WTC11 (cell line): ENCODE data around the gene RARRES2. TPM values are rescaled to one million over a fixed set of nuclear protein-coding genes. Genes with fewer than 3 reads are reported as not detected.
"Not testable (repeated sequence)": the region's sequence is repeated elsewhere in the genome, so short reads cannot be mapped to it uniquely, and the experiment has no call there.

ENCODE experiments used
- ATAC-seq: fragments of 200-7000 bp; cut with Tn5 transposase; 2 replicates; pipeline ENCODE4 v1.10.0; 2021; ENCODE audit warnings: mild to moderate bottlenecking, moderate library complexity
- CTCF ChIA-PET: fragments of 300-600 bp; sonication (Branson Sonifier 250); formaldehyde crosslinking; loops from one replicate; lab custom pipeline; 2021; ENCODE audit warnings: antibody characterized with exemption; lab: Charles Lee
- POLR2A ChIA-PET: fragments of 350-600 bp; sonication (Branson Sonifier 250); formaldehyde crosslinking; loops from one replicate; lab custom pipeline; 2021; ENCODE audit warnings: antibody characterized with exemption; lab: Charles Lee
- DNase-seq: peaks from one replicate; pipeline ENCODE4 v3.0.0; 2021; ENCODE audit warnings: low spot score
- H3K27ac Mint-ChIP-seq: 2 replicates; pipeline ENCODE4 v1.8.0; 2021; ENCODE audit warnings: mixed read lengths
- H3K27me3 Mint-ChIP-seq: 2 replicates; pipeline ENCODE4 v1.8.0; 2021; ENCODE audit warnings: low read depth, mild to moderate bottlenecking, moderate library complexity, mixed read lengths
- H3K36me3 Mint-ChIP-seq: 2 replicates; pipeline ENCODE4 v1.8.0; 2021; ENCODE audit warnings: mixed read lengths
- H3K4me1 Mint-ChIP-seq: 2 replicates; pipeline ENCODE4 v1.8.0; 2022; ENCODE audit warnings: mixed read lengths
- H3K4me3 Mint-ChIP-seq: 2 replicates; pipeline ENCODE4 v1.8.0; 2021; ENCODE audit warnings: mild to moderate bottlenecking, moderate library complexity, mixed read lengths
- H3K9me3 Mint-ChIP-seq: 2 replicates; pipeline ENCODE4 v1.8.0; 2021; ENCODE audit warnings: mixed read lengths
- ATF2 ChIP-seq: sonication (generic); formaldehyde crosslinking; IDR thresholded peaks from 2 replicates; pipeline ENCODE4 v1.8.1; 2022; ENCODE audit warnings: low read depth, missing genetic modification reagents, borderline replicate concordance
- HMGA2 ChIP-seq: fragments of 250-450 bp; sonication (Bioruptor Pico); IDR thresholded peaks from 2 replicates; pipeline ENCODE4 v1.4.0; 2021; ENCODE audit warnings: mild to moderate bottlenecking, moderate library complexity
- IRF2 ChIP-seq: sonication (generic); formaldehyde crosslinking; IDR thresholded peaks from 2 replicates; pipeline ENCODE4 v1.8.0; 2022; ENCODE audit warnings: low read depth, missing genetic modification reagents, borderline replicate concordance
- MLX ChIP-seq: sonication (generic); formaldehyde crosslinking; IDR thresholded peaks from 2 replicates; pipeline ENCODE4 v1.8.1; 2023; ENCODE audit warnings: mild to moderate bottlenecking, missing genetic modification reagents, moderate library complexity
- NR3C1 ChIP-seq: sonication (generic); formaldehyde crosslinking; conservative IDR thresholded peaks from 2 replicates; pipeline ENCODE4 v1.8.1; 2023; ENCODE audit warnings: low read depth, mild to moderate bottlenecking, missing genetic modification reagents
- RORB ChIP-seq: fragments of 250-450 bp; sonication (Bioruptor Pico); IDR thresholded peaks from 2 replicates; pipeline ENCODE4 v1.9.0; 2021; ENCODE audit warnings: mild to moderate bottlenecking
- STAT6 ChIP-seq: sonication (generic); formaldehyde crosslinking; conservative IDR thresholded peaks from 2 replicates; pipeline ENCODE4 v1.8.1; 2023; ENCODE audit warnings: mild to moderate bottlenecking, low read depth, missing genetic modification reagents, moderate library complexity
- TCF7 ChIP-seq: sonication (generic); formaldehyde crosslinking; IDR thresholded peaks from 2 replicates; pipeline ENCODE4 v1.8.0; 2022; ENCODE audit warnings: mild to moderate bottlenecking, low read depth, missing genetic modification reagents, moderate library complexity
- ZBTB43 ChIP-seq: sonication (generic); formaldehyde crosslinking; IDR thresholded peaks from 2 replicates; pipeline ENCODE4 v1.8.1; 2023; ENCODE audit warnings: mild to moderate bottlenecking, missing genetic modification reagents
- ZNF317 ChIP-seq: sonication (generic); formaldehyde crosslinking; IDR thresholded peaks from 2 replicates; pipeline ENCODE4 v1.8.1; 2023; ENCODE audit warnings: low read depth, mild to moderate bottlenecking, moderate library complexity, missing genetic modification reagents, borderline replicate concordance
- ZNF512 ChIP-seq: sonication (generic); formaldehyde crosslinking; IDR thresholded peaks from 2 replicates; pipeline ENCODE4 v1.8.1; 2022; ENCODE audit warnings: missing genetic modification reagents, borderline replicate concordance
- total RNA-seq: library from RNA; stranded (reverse); gene quantifications from 3 replicates; pipeline ENCODE4 v1.2.3, GENCODE V29; 2021
- TF ChIP-seq, protein P1 (sequence below): sonication (generic); formaldehyde crosslinking; IDR thresholded peaks from 2 replicates; pipeline ENCODE4 v1.8.1; 2022; ENCODE audit warnings: low read depth, mild to moderate bottlenecking, moderate library complexity, missing genetic modification reagents, borderline replicate concordance

The RARRES2 gene
- total RNA-seq, 1 experiment from 2014 or later, result 230 TPM

DNA sequence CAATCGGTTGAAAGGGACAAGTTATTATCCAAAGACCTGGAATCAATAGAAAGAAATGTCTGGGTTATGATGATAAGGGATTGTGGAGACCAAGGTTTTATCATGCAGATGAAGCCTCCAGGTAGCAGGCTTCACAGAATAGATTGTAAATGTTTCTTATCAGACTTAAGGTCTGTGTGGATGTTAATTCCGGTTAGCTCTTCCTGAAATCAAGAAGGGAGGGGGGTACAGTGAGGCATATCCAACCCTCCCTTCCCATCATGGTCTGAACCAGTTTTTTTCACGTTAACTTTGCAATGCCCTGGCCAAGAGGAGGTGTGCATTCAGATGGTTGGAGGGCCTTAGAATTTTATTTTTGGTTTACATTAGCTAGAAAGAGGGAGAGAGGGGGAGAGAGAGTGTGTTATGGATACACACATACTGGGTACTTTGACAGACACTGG lies 28.0 kb downstream of the RARRES2 start (continued):
- no peak for TF ChIP-seq STAT6 (CRISPR knock-in tag)
- TF ChIP-seq TCF7 (CRISPR knock-in tag), result no peak
- no peak for TF ChIP-seq MLX
- TF ChIP-seq, all 79 proteins: peak for 0

- not testable (repeated sequence) for H3K27me3 Mint-ChIP-seq, DNase-seq, H3K4me3 Mint-ChIP-seq, ATAC-seq
- Mint-ChIP-seq H3K36me3 (peaks cover 11% of the 10 kb centered on the region), H3K27ac (peak overlapping the region; percentile 1; the same call in 1 of the 2 replicates), H3K4me1 (peaks cover 31% of the 10 kb centered on the region), H3K9me3 (peaks cover 11% of the 10 kb centered on the region)
- POLR2A ChIA-PET, result interaction anchor here (0.7 kb wide), 1 partner anchor 666 kb away, joined by 3 read pairs; no protein-coding TSS in a partner anchor
- CTCF ChIA-PET, result interaction anchor here (0.5 to 0.8 kb wide), 2 partner anchors 136 to 467 kb away, joined by 3 read pairs; no protein-coding TSS in a partner anchor
Observed at GRCh38 chr7:150312649-150313366, 28.6 kb downstream of the RARRES2 start.

DNA sequence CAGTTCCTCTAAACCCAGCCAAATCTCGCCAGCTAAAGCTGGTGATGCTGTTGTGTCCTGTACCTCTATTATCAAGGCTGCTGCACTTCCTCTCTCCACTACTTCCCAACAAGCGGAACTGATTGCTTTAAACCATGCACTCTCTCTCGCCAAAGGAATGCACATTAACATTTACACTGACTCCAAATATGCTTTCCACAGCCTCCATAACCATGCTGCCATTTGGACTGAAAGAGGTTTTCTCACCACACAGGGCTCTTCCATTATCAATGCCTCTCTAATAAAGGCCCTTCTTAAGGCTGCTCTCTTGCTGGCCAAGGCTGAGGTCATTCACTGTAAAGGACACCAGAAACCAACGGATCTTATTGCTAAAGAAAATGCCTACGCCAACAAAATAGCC lies 29.7 kb downstream of the RARRES2 start:
- Mint-ChIP-seq H3K27ac (no peak overlapping the region), H3K4me3 (no peak overlapping the region), H3K27me3 (no peaks in the 10 kb centered on the region; the same call in 1 of the 2 replicates), H3K4me1 (peaks cover 23% of the 10 kb centered on the region), H3K9me3 (peaks cover 22% of the 10 kb centered on the region)
- ATAC-seq, result no peak
- CTCF ChIA-PET, result no interaction called here
- no peak for DNase-seq
- POLR2A ChIA-PET, result no interaction called here
- no peak for TF ChIP-seq TCF7 (CRISPR knock-in tag)
- TF ChIP-seq, all 79 proteins: peak for 0
- peaks cover 21% of the 10 kb centered on the region for H3K36me3 Mint-ChIP-seq

DNA sequence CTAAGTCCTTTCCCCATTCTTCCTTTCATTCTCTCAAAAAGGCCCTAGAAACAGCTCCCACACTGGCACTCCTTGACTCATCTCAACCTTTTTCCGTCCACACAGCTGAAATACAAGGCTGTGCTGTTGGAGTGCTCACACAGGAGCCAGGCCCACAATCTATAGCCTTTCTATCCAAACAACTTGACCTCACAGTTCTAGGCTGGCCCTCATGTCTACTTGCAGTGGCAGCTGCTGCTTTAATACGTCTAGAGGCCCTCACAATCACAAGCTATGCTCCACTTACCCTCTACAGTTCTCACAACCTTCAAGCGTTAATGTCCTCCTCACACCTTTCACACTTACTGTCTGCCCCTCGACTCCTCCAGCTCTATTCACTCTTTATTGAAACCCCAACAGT lies 30.3 kb downstream of the RARRES2 start:
- ChIA-PET POLR2A (no interaction called here), CTCF (interaction anchor here (0.7 kb wide), 1 partner anchor 138 kb away, joined by 3 read pairs; no protein-coding TSS in a partner anchor)
- peaks cover 21% of the 10 kb centered on the region for H3K36me3 Mint-ChIP-seq
- peaks cover 25% of the 10 kb centered on the region for H3K9me3 Mint-ChIP-seq
- peaks cover 22% of the 10 kb centered on the region for H3K4me1 Mint-ChIP-seq
- TF ChIP-seq, protein P1, sequence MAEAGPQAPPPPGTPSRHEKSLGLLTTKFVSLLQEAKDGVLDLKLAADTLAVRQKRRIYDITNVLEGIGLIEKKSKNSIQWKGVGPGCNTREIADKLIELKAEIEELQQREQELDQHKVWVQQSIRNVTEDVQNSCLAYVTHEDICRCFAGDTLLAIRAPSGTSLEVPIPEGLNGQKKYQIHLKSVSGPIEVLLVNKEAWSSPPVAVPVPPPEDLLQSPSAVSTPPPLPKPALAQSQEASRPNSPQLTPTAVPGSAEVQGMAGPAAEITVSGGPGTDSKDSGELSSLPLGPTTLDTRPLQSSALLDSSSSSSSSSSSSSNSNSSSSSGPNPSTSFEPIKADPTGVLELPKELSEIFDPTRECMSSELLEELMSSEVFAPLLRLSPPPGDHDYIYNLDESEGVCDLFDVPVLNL (CRISPR knock-in tag), result no peak
- no peak for TF ChIP-seq ATF2 (CRISPR knock-in tag)
- H3K4me3 Mint-ChIP-seq, result no peak overlapping the region
- H3K27ac Mint-ChIP-seq, result no peak overlapping the region
- no peaks in the 10 kb centered on the region; the same call in 1 of the 2 replicates for H3K27me3 Mint-ChIP-seq
- no peak for DNase-seq
- no peak for ATAC-seq

- ChIA-PET POLR2A (no interaction called here), CTCF (no interaction called here)
- ATAC-seq (no peak), DNase-seq (no peak)
- peaks cover 17% of the 10 kb centered on the region for H3K4me1 Mint-ChIP-seq
- H3K36me3 Mint-ChIP-seq, result peaks cover 21% of the 10 kb centered on the region
- peaks cover 5% of the 10 kb centered on the region; the same call in 1 of the 2 replicates for H3K27me3 Mint-ChIP-seq
- H3K4me3 Mint-ChIP-seq, result no peak overlapping the region
- peaks cover 25% of the 10 kb centered on the region for H3K9me3 Mint-ChIP-seq
- H3K27ac Mint-ChIP-seq, result no peak overlapping the region
- TF ChIP-seq ZBTB43 (no peak), MLX (no peak), ZNF512 (no peak), IRF2 (CRISPR knock-in tag) (no peak), RORB (CRISPR knock-in tag) (no peak), NR3C1 (CRISPR knock-in tag) (no peak), ZNF317 (CRISPR knock-in tag) (no peak), HMGA2 (CRISPR knock-in tag) (no peak)
Observed at GRCh38 chr7:150308575-150308974, 32.9 kb downstream of the RARRES2 start.
